ENCODE measurements around the gene PXMP2. TPM values are rescaled to one million over a fixed set of nuclear protein-coding genes. Genes with fewer than 3 reads are reported as not detected.

The PXMP2 gene
- polyA plus RNA-seq (2012; ENCODE audit: insufficient read depth, insufficient read length, low read depth) = 11.0 TPM

- H3K4me1 ChIP-seq = no peaks in the 10 kb centered on the region
- no peaks in the 10 kb centered on the region for H3K9me3 ChIP-seq
- peak within 1 kb of the TSS; percentile 66 for H3K4me3 ChIP-seq (ENCODE audit: low read depth, low read length)
- DNase-seq = peak; percentile 98
- 0 out of 2 replicates have a peak, but pooled peaks cover 2% of the 10 kb centered on the region for H3K27me3 ChIP-seq
- H3K36me3 ChIP-seq = peaks cover 6% of the 10 kb centered on the region
- TF ChIP-seq CTCF (IDR thresholded peaks at IDR 0.05; ENCODE audit: low read depth, low read length) = no peak
Observed at GRCh38 chr12:132687211-132688164, at the start of gene PXMP2, which contains the start of gene POLE. Gene PXMP2, plus strand, starts transcription at chr12:132687587. Its CDS starts 84 bp downstream, at chr12:132687671. Gene POLE, minus strand, starts transcription at chr12:132687342. Its CDS starts 27 bp downstream, at chr12:132687315.

- Histone ChIP-seq H3K36me3 (peaks cover 75% of the 10 kb centered on the region), H3K4me3 (ENCODE audit: low read depth, low read length) (no peak overlapping the region), H3K9me3 (no peaks in the 10 kb centered on the region), H3K4me1 (no peaks in the 10 kb centered on the region), H3K27me3 (no peaks in the 10 kb centered on the region)
- TF ChIP-seq CTCF (IDR thresholded peaks at IDR 0.05; ENCODE audit: low read depth, low read length) = no peak
- DNase-seq = no peak
Observed at GRCh38 chr12:132637811-132638210, 49.6 kb upstream of the PXMP2 start.

- TF ChIP-seq CTCF (IDR thresholded peaks at IDR 0.05; ENCODE audit: low read depth, low read length) = peak; percentile 92
- H3K9me3 ChIP-seq = no peaks in the 10 kb centered on the region
- DNase-seq = peak; percentile 42
- peaks cover 79% of the 10 kb centered on the region for H3K36me3 ChIP-seq
- no peaks in the 10 kb centered on the region for H3K4me1 ChIP-seq
- H3K27me3 ChIP-seq = no peaks in the 10 kb centered on the region
- H3K4me3 ChIP-seq (ENCODE audit: low read depth, low read length) = no peak overlapping the region
Observed at GRCh38 chr12:132638541-132639408, 48.6 kb upstream of the PXMP2 start.

- Histone ChIP-seq H3K27me3 (no peaks in the 10 kb centered on the region), H3K4me1 (no peaks in the 10 kb centered on the region), H3K4me3 (ENCODE audit: low read depth, low read length) (no peak overlapping the region), H3K36me3 (peaks cover 69% of the 10 kb centered on the region), H3K9me3 (no peaks in the 10 kb centered on the region)
- no peak for DNase-seq
- TF ChIP-seq CTCF (IDR thresholded peaks at IDR 0.05; ENCODE audit: low read depth, low read length) = no peak
Observed at GRCh38 chr12:132639956-132640520, 47.3 kb upstream of the PXMP2 start.

- no peak for TF ChIP-seq CTCF (IDR thresholded peaks at IDR 0.05; ENCODE audit: low read depth, low read length)
- Histone ChIP-seq H3K9me3 (no peaks in the 10 kb centered on the region), H3K36me3 (peaks cover 67% of the 10 kb centered on the region), H3K27me3 (no peaks in the 10 kb centered on the region), H3K4me1 (no peaks in the 10 kb centered on the region), H3K4me3 (ENCODE audit: low read depth, low read length) (no peak overlapping the region)
- DNase-seq = no peak
Observed at GRCh38 chr12:132640936-132641335, 46.5 kb upstream of the PXMP2 start.
